Metanephros (tissue), 1 donor: Measurements from ENCODE around the gene JAKMIP2. TPM values are rescaled to one million over a fixed set of nuclear protein-coding genes. Genes with fewer than 3 reads are reported as not detected.

Experiments used
- total RNA-seq: library from RNA; depleted of rRNA; stranded (reverse); fragments of >200 nt; gene quantifications from one replicate; pipeline ENCODE4 v1.2.3, GENCODE V29; 2014

The JAKMIP2 gene
- 2.9 TPM for total RNA-seq

DNA sequence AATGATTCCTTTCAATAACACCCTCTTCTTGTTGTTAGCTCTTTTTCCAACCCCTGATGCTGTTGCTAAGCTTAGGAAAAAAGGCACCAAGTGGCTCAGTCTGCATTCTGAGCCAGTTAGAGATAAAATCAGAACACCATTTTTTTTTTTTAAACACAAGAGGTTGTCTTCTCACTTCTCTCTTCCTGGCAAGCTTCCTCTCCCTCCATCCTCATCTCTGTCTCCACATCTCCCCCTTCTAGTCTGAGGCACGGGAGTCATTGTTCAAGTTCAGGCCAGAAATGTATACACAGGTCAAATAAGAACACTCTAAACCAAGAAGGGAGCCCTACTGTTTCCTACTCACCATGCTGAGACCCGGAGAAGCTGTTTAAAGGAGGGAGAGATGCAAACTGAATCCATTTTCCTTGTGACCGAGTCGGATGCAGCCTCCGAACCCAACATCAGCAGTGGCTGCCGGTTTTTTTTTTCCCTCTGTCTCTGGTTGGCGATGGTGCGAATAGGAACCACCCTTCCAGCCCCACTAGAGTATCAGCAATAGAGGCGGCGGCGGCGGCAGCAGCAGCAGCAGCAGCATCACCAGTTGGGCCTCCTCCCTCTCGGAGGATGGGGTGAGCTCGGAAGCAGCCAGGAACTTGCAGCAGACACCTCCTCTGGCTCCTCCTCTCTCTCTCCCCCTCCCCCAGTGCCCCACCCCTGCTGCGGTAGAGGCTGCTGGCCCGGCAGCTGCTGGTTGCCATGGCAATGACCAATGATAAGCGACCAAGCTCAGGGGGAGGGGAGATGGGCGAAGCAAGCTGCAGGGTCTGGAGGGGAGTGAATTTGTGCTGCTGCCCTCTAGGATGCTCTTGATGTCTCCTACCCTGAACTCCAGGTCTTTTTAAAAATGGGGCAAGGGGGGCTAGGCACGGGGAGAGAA lies at the start of gene JAKMIP2:
TSS of gene JAKMIP2 (minus strand) at position 619 of the 919 bp plus-strand sequence. CDS start 110,922 bp downstream, outside the sequence.

DNA sequence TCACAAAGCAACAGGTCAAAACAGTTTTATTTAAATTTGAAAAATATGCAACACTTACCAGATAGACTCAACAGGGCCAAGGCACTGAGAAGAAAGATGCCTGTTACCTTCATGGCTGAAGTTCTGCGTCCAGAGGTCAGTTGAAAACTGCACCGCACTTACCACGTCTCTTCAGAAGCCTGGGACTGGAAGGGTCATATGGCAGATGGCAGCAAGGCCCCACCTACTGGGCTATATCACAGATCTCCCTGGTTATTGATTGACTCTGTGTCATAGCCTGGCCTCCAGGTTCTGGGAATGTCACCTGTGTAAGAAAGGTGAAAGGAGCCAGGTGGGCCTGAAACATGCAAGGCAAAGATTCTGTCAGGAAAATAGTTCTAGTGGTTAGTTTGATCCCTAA lies 48.9 kb upstream of the JAKMIP2 start, which contains the start of gene SPINK1:
TSS of gene SPINK1 (minus strand) at position 207 of the 400 bp plus-strand sequence. CDS start at position 113, 94 bp downstream.

Other genes with a start within 250 kb of the JAKMIP2 start
- 43.6 TPM for gene SPINK1, start 48.9 kb upstream of the JAKMIP2 start, total RNA-seq
- 0.93 TPM for gene SCGB3A2, start 96.0 kb upstream of the JAKMIP2 start, total RNA-seq
- gene C5orf46, start 123.8 kb upstream of the JAKMIP2 start, total RNA-seq: not detected